Neural crest cell (in vitro differentiated cells): ENCODE results near the gene NLGN3. TPM values are rescaled to one million over a fixed set of nuclear protein-coding genes. Genes with fewer than 3 reads are reported as not detected.

Experiments used
- DNase-seq: peaks from one replicate; pipeline ENCODE4 v3.0.0; 2021; ENCODE audit warnings: low read depth, mixed read lengths, low spot score
- H3K27ac Mint-ChIP-seq: one replicate; pipeline ENCODE4 v1.8.0; 2021; ENCODE audit warnings: mild to moderate bottlenecking, mixed read lengths; ENCODE audit not compliant: unreplicated experiment
- H3K27me3 Mint-ChIP-seq: 2 replicates; pipeline ENCODE4 v1.8.0; 2021; ENCODE audit warnings: low read depth, mild to moderate bottlenecking, mixed read lengths
- H3K36me3 Mint-ChIP-seq: 2 replicates; pipeline ENCODE4 v1.8.0; 2021; ENCODE audit warnings: low read depth, mild to moderate bottlenecking, mixed read lengths
- H3K4me1 Mint-ChIP-seq: 2 replicates; pipeline ENCODE4 v1.8.0; 2021; ENCODE audit warnings: mixed read lengths
- H3K4me3 Mint-ChIP-seq: one replicate; pipeline ENCODE4 v1.8.0; 2021; ENCODE audit warnings: mild to moderate bottlenecking, mixed read lengths
- H3K9me3 Mint-ChIP-seq: 2 replicates; pipeline ENCODE4 v1.8.0; 2021; ENCODE audit warnings: mixed read lengths
- long read RNA-seq: library from polyadenylated mRNA; unstranded; transcript quantifications from one replicate; pipeline ENCODE4 v2.0.0, GENCODE V29; 2020
- total RNA-seq: library from RNA; stranded (reverse); gene quantifications from 2 replicates; pipeline ENCODE4 v1.2.1, GENCODE V29; 2021
- TF ChIP-seq, protein P1 (sequence below): fragments of 200-600 bp; sonication (generic); conservative IDR thresholded peaks from 2 replicates; pipeline ENCODE4 v1.5.0; 2021; ENCODE audit warnings: antibody characterized with exemption, mild to moderate bottlenecking

Gene NLGN3
- total RNA-seq, result 29.5 and 31.5 TPM in 2 replicates
- long read RNA-seq, partial matches to known transcripts, result 1 of 4 reads
- long read RNA-seq, other reads (novel, unspliced or antisense), result 2 of 4 reads

- Mint-ChIP-seq H3K27me3 (peaks cover 8% of the 10 kb centered on the region), H3K4me1 (peaks cover 24% of the 10 kb centered on the region), H3K27ac (peak within 1 kb of the TSS; percentile 59), H3K9me3 (no peaks in the 10 kb centered on the region), H3K4me3 (peak within 1 kb of the TSS; percentile 93), H3K36me3 (no peaks in the 10 kb centered on the region)
- TF ChIP-seq, protein P1, sequence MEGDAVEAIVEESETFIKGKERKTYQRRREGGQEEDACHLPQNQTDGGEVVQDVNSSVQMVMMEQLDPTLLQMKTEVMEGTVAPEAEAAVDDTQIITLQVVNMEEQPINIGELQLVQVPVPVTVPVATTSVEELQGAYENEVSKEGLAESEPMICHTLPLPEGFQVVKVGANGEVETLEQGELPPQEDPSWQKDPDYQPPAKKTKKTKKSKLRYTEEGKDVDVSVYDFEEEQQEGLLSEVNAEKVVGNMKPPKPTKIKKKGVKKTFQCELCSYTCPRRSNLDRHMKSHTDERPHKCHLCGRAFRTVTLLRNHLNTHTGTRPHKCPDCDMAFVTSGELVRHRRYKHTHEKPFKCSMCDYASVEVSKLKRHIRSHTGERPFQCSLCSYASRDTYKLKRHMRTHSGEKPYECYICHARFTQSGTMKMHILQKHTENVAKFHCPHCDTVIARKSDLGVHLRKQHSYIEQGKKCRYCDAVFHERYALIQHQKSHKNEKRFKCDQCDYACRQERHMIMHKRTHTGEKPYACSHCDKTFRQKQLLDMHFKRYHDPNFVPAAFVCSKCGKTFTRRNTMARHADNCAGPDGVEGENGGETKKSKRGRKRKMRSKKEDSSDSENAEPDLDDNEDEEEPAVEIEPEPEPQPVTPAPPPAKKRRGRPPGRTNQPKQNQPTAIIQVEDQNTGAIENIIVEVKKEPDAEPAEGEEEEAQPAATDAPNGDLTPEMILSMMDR, result no peak
- DNase-seq, result peak; percentile 25
These were observed at the start of gene NLGN3 for GRCh38 chrX:71144651-71145050. Gene NLGN3 (plus strand): TSS chrX:71144841. CDS start chrX:71147750, 2,909 bp downstream.

DNA sequence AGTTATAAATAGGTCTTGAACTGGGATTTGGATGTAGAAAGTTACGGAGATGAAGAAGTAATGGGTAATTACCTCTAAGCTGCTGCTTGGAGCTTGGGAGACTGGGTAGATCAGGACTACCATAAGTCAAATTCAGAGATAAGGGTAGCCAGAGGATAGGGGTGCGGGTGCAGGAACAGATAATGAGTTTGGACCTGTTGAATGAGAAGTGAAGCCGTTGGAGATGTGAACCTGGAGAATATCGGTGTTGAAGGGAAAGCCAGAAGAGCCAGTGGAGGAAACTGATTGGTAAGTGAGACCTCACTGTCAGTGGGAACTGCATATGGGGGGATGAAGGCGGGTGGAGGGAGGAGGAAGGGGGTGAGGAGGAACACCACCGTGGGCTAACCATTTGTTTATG, 49.6 kb upstream of the NLGN3 start:
- Mint-ChIP-seq H3K36me3 (peaks cover 3% of the 10 kb centered on the region), H3K4me1 (peaks cover 28% of the 10 kb centered on the region), H3K4me3 (peak overlapping the region; percentile 93), H3K27me3 (peaks cover 38% of the 10 kb centered on the region), H3K9me3 (no peaks in the 10 kb centered on the region), H3K27ac (no peak overlapping the region)
- no peak for DNase-seq
- TF ChIP-seq, protein P1, result no peak

- H3K9me3 Mint-ChIP-seq, result no peaks in the 10 kb centered on the region
- H3K4me3 Mint-ChIP-seq, result peak within 1 kb of the TSS; percentile 93
- TF ChIP-seq, protein P1, result no peak
- peaks cover 3% of the 10 kb centered on the region for H3K36me3 Mint-ChIP-seq
- peak; percentile 69 for DNase-seq
- H3K27me3 Mint-ChIP-seq, result peaks cover 41% of the 10 kb centered on the region
- peaks cover 28% of the 10 kb centered on the region for H3K4me1 Mint-ChIP-seq
- peak within 1 kb of the TSS; percentile 54 for H3K27ac Mint-ChIP-seq
These were observed 49.1 kb upstream of the NLGN3 start, which contains the start of gene FOXO4 for GRCh38 chrX:71095555-71095980. Gene FOXO4 (plus strand): TSS chrX:71095851. CDS start chrX:71096529, 678 bp downstream.

DNA sequence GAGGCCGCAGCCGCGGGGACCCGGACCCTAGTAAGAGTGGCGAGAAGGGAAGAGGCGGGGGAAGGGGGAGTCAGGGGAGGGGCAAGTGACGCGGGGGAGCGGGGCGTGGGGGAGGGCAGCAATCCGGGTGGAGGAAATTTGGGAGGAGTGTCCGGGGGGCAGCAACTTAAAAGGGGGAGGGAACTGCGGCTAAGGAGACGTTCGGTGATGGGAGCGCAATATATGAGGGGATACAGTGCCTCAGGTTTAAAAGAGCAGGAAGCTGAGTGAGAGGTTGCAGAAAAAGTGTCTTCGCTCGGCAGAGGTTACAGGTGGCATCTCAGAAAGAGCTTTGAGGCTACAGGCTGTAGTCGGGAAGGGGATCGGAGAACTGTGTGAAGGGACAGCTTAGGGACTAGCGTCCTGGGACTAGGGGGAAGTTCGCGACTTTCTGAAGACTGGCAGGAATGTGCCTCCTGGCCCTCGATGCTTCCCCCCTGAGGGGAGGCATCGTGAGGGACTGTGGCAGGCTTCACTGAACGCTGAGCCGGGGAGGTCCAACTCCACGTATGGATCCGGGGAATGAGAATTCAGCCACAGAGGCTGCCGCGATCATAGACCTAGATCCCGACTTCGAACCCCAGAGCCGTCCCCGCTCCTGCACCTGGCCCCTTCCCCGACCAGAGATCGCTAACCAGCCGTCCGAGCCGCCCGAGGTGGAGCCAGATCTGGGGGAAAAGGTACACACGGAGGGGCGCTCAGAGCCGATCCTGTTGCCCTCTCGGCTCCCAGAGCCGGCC, 48.5 kb upstream of the NLGN3 start:
- Mint-ChIP-seq H3K36me3 (peaks cover 3% of the 10 kb centered on the region), H3K4me1 (peaks cover 28% of the 10 kb centered on the region), H3K27me3 (peaks cover 44% of the 10 kb centered on the region), H3K27ac (peak overlapping the region; percentile 54), H3K4me3 (peak overlapping the region; percentile 93), H3K9me3 (no peaks in the 10 kb centered on the region)
- DNase-seq, result no peak
- TF ChIP-seq, protein P1, result no peak

GRCh38 chrX:71096760-71097032, 47.9 kb upstream of the NLGN3 start:
- peak overlapping the region; percentile 93 for H3K4me3 Mint-ChIP-seq
- peaks cover 28% of the 10 kb centered on the region for H3K4me1 Mint-ChIP-seq
- H3K36me3 Mint-ChIP-seq, result peaks cover 3% of the 10 kb centered on the region
- H3K27ac Mint-ChIP-seq, result no peak overlapping the region
- H3K9me3 Mint-ChIP-seq, result no peaks in the 10 kb centered on the region
- TF ChIP-seq, protein P1, result no peak
- DNase-seq, result no peak
- H3K27me3 Mint-ChIP-seq, result peaks cover 44% of the 10 kb centered on the region
